Memory B cell (primary cell): ENCODE results near the gene ST6GAL2.

ENCODE experiments used
- ATAC-seq: fragments of 150-1000 bp; cut with Tn5 transposase; 2 replicates; pipeline ENCODE4 v1.10.0; 2021; ENCODE audit warnings: low read depth, mild to moderate bottlenecking, moderate library complexity
- DNase-seq, 2 donors: peaks; one replicate each; pipeline ENCODE4 v3.0.0; 2022; ENCODE audit warnings: low spot score in 2 of 2
- H3K27ac Mint-ChIP-seq: one replicate; pipeline ENCODE4 v1.8.0; 2022; ENCODE audit warnings: mild to moderate bottlenecking, moderate library complexity, mixed read lengths
- H3K27me3 Mint-ChIP-seq: one replicate; pipeline ENCODE4 v1.8.0; 2022; ENCODE audit warnings: mixed read lengths
- H3K36me3 Mint-ChIP-seq: one replicate; pipeline ENCODE4 v1.8.0; 2022; ENCODE audit warnings: mild to moderate bottlenecking, mixed read lengths
- H3K4me1 Mint-ChIP-seq: one replicate; pipeline ENCODE4 v1.8.0; 2022; ENCODE audit warnings: mixed read lengths
- H3K4me3 Mint-ChIP-seq: one replicate; pipeline ENCODE4 v1.8.0; 2022; ENCODE audit warnings: mild to moderate bottlenecking, moderate library complexity, mixed read lengths
- H3K9me3 Mint-ChIP-seq: one replicate; pipeline ENCODE4 v1.8.0; 2022; ENCODE audit warnings: mixed read lengths

The ST6GAL2 gene

DNA sequence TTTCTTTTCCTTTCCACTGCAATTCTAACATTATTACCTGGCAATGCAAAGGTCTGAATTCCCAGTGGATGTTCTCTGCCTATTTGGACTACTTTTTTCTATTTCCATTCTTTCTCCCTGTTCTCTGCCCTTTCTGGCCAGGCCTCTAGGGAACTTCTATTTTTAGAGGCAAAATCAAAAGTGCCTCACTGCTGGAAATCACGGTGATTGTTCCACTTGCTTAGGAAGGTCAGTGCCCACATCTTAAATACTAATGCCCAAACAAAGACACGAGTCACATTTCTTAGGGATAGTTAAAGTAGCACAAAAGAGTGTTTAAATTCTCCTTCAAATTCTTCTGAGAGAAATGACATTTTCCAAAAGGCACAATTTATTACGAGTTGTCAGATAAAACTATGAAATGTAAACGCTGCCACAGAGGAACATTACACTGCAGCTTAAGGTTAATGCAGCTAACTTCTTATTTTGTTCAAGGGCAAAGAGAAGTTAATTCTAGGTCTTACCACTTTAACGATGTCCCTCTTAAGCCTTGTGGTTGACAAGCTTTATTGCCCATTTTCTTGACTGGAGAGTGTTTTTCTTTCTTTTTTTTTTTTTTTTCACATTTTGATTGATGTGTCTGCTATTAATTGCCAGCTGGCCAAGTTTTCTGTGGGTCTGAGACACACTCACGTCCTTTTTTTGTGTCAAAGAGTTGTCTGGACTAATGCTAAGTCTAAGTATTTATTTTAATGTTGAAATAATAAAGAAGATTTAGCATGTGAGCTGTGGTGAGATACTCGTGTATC, 34.7 kb downstream of the ST6GAL2 start:
- no peak for ATAC-seq
- H3K27me3 Mint-ChIP-seq, result no peaks in the 10 kb centered on the region
- H3K36me3 Mint-ChIP-seq, result no peaks in the 10 kb centered on the region
- no peaks in the 10 kb centered on the region for H3K4me1 Mint-ChIP-seq
- no peak overlapping the region for H3K4me3 Mint-ChIP-seq
- DNase-seq, result no peak
- H3K27ac Mint-ChIP-seq, result no peak overlapping the region
- no peaks in the 10 kb centered on the region for H3K9me3 Mint-ChIP-seq

GRCh38 chr2:106849253-106849652, 36.7 kb downstream of the ST6GAL2 start:
- no peak for ATAC-seq
- H3K27ac Mint-ChIP-seq, result no peak overlapping the region
- H3K36me3 Mint-ChIP-seq, result no peaks in the 10 kb centered on the region

DNA sequence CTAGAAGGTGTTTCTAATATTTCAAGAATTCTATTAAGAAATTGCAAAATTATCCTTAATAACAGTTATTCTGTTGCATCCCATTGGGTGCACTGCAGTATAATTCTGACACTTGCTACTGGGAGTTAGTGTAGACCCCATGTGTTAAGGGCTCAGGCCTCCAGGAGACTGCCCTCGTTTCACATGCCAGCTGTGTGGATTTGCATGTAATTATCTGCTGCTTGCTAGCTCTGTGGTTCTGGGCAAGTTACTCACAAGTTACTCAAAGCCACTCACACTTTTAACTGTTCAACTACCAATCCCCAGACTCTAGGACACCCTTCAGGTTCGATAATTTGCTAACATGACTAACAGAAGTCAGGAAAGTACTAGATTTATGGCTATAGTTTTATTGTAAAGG, 38.6 kb downstream of the ST6GAL2 start:
- ATAC-seq, result no peak
- Mint-ChIP-seq H3K27me3 (no peaks in the 10 kb centered on the region), H3K27ac (no peak overlapping the region), H3K36me3 (no peaks in the 10 kb centered on the region), H3K4me1 (no peaks in the 10 kb centered on the region), H3K4me3 (no peak overlapping the region), H3K9me3 (no peaks in the 10 kb centered on the region)
- no peak for DNase-seq

More at GRCh38 chr2:106849253-106849652, 36.7 kb downstream of the ST6GAL2 start:
- H3K4me1 Mint-ChIP-seq, result no peaks in the 10 kb centered on the region
- no peaks in the 10 kb centered on the region for H3K27me3 Mint-ChIP-seq
- no peak for DNase-seq
- no peaks in the 10 kb centered on the region for H3K9me3 Mint-ChIP-seq
- no peak overlapping the region for H3K4me3 Mint-ChIP-seq

GRCh38 chr2:106845716-106846115, 40.3 kb downstream of the ST6GAL2 start:
- ATAC-seq (no peak), DNase-seq (no peak)
- H3K27me3 Mint-ChIP-seq, result no peaks in the 10 kb centered on the region
- H3K27ac Mint-ChIP-seq, result no peak overlapping the region
- H3K4me1 Mint-ChIP-seq, result no peaks in the 10 kb centered on the region
- no peaks in the 10 kb centered on the region for H3K36me3 Mint-ChIP-seq
- H3K9me3 Mint-ChIP-seq, result no peaks in the 10 kb centered on the region
- H3K4me3 Mint-ChIP-seq, result no peak overlapping the region

GRCh38 chr2:106843910-106844250, 42.1 kb downstream of the ST6GAL2 start:
- no peak for ATAC-seq

GRCh38 chr2:106843001-106843909, 42.7 kb downstream of the ST6GAL2 start:
- H3K9me3 Mint-ChIP-seq, result no peaks in the 10 kb centered on the region
- ATAC-seq, result no peak
- H3K27ac Mint-ChIP-seq, result no peak overlapping the region
- no peaks in the 10 kb centered on the region for H3K36me3 Mint-ChIP-seq
- no peaks in the 10 kb centered on the region for H3K27me3 Mint-ChIP-seq
- H3K4me3 Mint-ChIP-seq, result no peak overlapping the region
- H3K4me1 Mint-ChIP-seq, result no peaks in the 10 kb centered on the region
- no peak for DNase-seq

More at GRCh38 chr2:106843910-106844250, 42.1 kb downstream of the ST6GAL2 start:
- H3K4me3 Mint-ChIP-seq, result no peak overlapping the region
- H3K9me3 Mint-ChIP-seq, result no peaks in the 10 kb centered on the region
- DNase-seq, result no peak
- H3K36me3 Mint-ChIP-seq, result no peaks in the 10 kb centered on the region
- no peaks in the 10 kb centered on the region for H3K27me3 Mint-ChIP-seq
- no peaks in the 10 kb centered on the region for H3K4me1 Mint-ChIP-seq
- no peak overlapping the region for H3K27ac Mint-ChIP-seq

GRCh38 chr2:106841886-106842645, 43.9 kb downstream of the ST6GAL2 start:
- ATAC-seq (no peak), DNase-seq (no peak)
- Mint-ChIP-seq H3K36me3 (no peaks in the 10 kb centered on the region), H3K27me3 (no peaks in the 10 kb centered on the region), H3K9me3 (no peaks in the 10 kb centered on the region), H3K4me1 (no peaks in the 10 kb centered on the region), H3K4me3 (no peak overlapping the region), H3K27ac (no peak overlapping the region)

- no peaks in the 10 kb centered on the region for H3K36me3 Mint-ChIP-seq
- H3K9me3 Mint-ChIP-seq, result no peaks in the 10 kb centered on the region
- DNase-seq (no peak), ATAC-seq (no peak)
- H3K4me3 Mint-ChIP-seq, result no peak overlapping the region
- no peaks in the 10 kb centered on the region for H3K27me3 Mint-ChIP-seq
- H3K27ac Mint-ChIP-seq, result no peak overlapping the region
- no peaks in the 10 kb centered on the region for H3K4me1 Mint-ChIP-seq
These were observed 45.1 kb downstream of the ST6GAL2 start for GRCh38 chr2:106840818-106841217.

- Mint-ChIP-seq H3K4me3 (no peak overlapping the region), H3K27ac (no peak overlapping the region), H3K36me3 (no peaks in the 10 kb centered on the region), H3K27me3 (no peaks in the 10 kb centered on the region), H3K4me1 (no peaks in the 10 kb centered on the region), H3K9me3 (no peaks in the 10 kb centered on the region)
- DNase-seq (no peak), ATAC-seq (no peak)
These were observed 45.9 kb downstream of the ST6GAL2 start for GRCh38 chr2:106839849-106840595.

GRCh38 chr2:106833256-106833655, 52.7 kb downstream of the ST6GAL2 start:
- Mint-ChIP-seq H3K27me3 (no peaks in the 10 kb centered on the region), H3K27ac (no peak overlapping the region), H3K4me3 (no peak overlapping the region), H3K36me3 (no peaks in the 10 kb centered on the region), H3K9me3 (no peaks in the 10 kb centered on the region), H3K4me1 (no peaks in the 10 kb centered on the region)
- DNase-seq (no peak), ATAC-seq (no peak)

DNA sequence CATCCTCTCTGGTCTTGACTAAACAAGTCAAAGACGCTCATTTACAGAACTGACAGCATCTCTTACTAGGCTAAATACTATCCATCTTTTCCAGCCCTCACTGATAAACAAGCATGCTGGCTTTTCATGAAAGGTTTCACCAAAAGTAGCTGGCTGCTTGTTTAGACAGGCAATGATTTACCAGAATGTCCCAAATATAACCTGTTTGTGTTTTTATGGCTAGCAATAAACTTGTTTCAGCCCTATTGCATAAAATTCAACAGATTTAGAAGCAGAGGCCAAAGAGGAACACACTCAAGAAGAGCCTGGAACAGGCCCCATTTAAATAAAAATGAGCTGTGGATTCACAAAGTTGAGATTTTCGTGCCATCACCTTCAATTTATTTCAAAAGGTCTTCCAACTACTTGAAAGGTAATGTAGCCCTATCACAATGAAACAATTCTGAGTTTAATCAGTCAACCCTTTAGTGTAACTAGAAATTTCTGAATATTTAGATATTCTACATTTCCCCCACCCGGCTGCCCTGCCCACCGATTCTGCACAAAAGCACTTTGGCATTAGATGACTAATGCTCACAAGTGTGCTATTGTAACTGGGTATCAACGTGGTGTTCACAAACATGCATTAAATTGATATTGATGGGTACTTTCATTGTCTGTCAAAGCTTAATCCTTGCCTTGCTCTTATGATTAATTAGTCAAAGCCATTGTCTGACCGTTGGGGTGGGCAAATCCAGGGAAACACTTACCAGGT, 54.0 kb downstream of the ST6GAL2 start:
- ATAC-seq (no peak), DNase-seq (no peak)
- H3K36me3 Mint-ChIP-seq, result no peaks in the 10 kb centered on the region
- no peaks in the 10 kb centered on the region for H3K9me3 Mint-ChIP-seq
- no peak overlapping the region for H3K4me3 Mint-ChIP-seq
- H3K27me3 Mint-ChIP-seq, result no peaks in the 10 kb centered on the region
- H3K27ac Mint-ChIP-seq, result no peak overlapping the region
- H3K4me1 Mint-ChIP-seq, result no peaks in the 10 kb centered on the region

GRCh38 chr2:106831241-106831640, 54.7 kb downstream of the ST6GAL2 start:
- H3K27ac Mint-ChIP-seq, result no peak overlapping the region
- no peaks in the 10 kb centered on the region for H3K27me3 Mint-ChIP-seq
- no peak overlapping the region for H3K4me3 Mint-ChIP-seq
- DNase-seq, result no peak
- no peaks in the 10 kb centered on the region for H3K36me3 Mint-ChIP-seq
- H3K9me3 Mint-ChIP-seq, result no peaks in the 10 kb centered on the region
- H3K4me1 Mint-ChIP-seq, result no peaks in the 10 kb centered on the region
- no peak for ATAC-seq

- H3K9me3 Mint-ChIP-seq, result peaks cover 1% of the 10 kb centered on the region
- H3K4me1 Mint-ChIP-seq, result no peaks in the 10 kb centered on the region
- H3K36me3 Mint-ChIP-seq, result no peaks in the 10 kb centered on the region
- no peak overlapping the region for H3K27ac Mint-ChIP-seq
- H3K4me3 Mint-ChIP-seq, result no peak overlapping the region
- no peak for ATAC-seq
- H3K27me3 Mint-ChIP-seq, result no peaks in the 10 kb centered on the region
- DNase-seq, result no peak
These were observed 55.8 kb downstream of the ST6GAL2 start for GRCh38 chr2:106830191-106830590.
